Stimulated activated naive CD4-positive, alpha-beta T cell (primary cell): Measurements from ENCODE around the gene ME3.
"Not testable (repeated sequence)": the region's sequence is repeated elsewhere in the genome, so short reads cannot be mapped to it uniquely, and the experiment has no call there.

Experiments used
- DNase-seq, 6 experiments: peaks; one replicate each; lab custom pipeline; 2025; lab: John Stamatoyannopoulos, UW

Gene ME3

DNA sequence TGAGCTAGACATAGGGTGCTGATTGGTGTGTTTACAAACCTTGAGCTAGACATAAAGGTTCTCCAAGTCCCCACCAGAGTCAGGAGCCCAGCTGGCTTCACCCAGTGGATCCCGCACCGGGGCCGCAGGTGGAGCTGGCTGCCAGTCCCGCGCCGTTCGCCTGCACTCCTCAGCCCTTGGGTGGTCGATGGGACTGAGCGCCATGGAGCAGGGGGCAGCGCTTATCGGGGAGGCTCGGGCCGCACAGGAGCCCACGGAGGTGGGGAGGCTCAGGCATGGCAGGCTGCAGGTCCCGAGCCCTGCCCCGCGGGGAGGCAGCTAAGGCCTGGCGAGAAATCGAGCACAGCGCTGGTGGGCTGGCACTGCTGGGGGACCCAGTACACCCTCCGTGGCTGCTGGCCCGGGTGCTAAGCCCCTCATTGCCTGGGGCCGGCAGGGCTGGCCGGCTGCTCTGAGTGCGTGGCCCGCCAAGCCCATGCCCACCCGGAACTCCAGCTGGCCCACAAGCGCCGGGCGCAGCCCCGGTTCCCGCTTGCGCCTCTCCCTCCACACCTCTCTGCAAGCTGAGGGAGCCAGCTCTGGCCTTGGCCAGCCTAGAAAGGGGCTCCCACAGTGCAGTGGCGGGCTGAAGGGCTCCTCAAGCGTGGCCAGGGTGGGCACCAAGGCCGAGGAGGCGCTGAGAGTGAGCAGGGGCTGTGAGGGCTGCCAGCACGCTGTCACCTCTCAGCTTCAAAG is 238.9 kb downstream of the ME3 start:
- DNase-seq = not testable (repeated sequence)

DNA sequence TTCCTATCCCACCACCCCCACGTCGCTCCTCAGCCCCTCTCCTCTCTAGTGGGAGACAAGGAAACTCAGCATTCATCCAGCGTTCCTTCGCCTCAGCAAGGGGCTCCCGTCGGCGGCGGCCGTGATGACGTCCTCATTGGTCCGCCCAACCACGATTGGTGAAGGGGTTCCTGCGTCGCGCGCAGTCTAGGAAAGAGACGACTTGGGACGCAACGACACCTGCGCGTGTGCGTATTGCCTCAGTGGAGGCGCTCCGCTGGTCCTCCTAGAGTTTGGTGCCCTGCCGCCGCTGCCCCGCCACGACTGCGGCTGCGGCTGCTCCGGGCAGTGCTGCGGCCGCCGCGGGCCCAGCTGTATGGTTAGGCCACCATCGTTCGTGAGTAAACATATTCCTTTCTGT is 241.2 kb downstream of the ME3 start:
- no peak for DNase-seq

DNA sequence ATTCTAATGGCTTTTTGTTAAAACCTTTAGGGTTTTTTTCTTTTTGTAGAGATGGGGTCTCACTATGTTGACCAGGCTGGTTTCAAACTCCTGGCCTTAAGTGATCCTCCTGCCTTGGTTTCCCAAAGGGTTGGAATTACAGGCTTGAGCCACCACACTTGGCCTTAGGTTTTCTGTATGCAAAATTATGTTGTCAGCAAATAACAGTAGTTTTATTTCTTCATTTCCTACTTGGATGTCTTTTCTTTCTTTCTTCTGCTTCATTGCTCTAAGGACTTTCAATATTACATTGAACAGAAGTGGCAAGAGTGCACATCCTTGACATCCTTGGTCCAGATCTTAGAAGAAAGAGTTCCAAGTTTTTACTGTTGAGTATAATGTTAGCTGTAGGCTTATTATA is 245.0 kb downstream of the ME3 start:
- no peak for DNase-seq

DNA sequence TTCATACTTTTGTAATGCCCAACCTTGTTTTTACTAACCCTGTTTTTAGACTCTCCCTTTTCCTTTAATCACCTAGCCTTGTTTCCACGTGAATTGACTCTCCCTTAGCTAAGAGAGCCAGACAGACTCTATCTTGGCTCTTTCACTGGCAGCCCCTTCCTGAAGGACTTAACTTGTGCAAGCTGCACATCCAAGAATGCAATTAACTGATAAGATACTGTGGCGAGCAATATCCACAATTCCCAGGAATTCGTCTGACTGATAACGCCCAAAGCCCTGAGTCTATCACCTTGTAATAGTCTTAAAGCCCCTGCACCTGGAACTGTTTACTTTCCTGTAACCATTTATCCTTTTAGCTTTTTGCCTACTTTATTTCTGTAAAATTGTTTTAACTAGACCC is 248.9 kb downstream of the ME3 start:
- DNase-seq = not testable (repeated sequence)

DNA sequence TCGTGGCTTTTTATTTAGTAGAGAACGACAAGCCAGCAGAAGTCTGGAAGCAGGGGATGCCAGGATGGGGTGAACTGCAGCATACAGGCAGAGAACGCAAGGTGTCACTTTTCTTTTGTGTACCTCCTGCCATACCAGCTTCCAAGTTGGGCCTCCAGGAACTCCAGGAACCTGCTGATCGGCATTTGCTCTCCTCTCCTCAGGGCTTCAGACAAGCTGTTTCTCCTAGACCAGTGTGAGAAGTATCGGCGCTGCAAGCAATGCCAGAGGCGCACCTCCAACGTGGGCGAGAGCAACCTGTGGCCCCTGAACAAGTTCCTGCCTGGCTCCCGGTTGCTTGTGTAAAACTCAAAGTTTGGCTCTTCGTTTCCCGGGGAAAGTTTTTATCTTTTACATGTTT is 250.0 kb downstream of the ME3 start:
- no peak for DNase-seq

DNA sequence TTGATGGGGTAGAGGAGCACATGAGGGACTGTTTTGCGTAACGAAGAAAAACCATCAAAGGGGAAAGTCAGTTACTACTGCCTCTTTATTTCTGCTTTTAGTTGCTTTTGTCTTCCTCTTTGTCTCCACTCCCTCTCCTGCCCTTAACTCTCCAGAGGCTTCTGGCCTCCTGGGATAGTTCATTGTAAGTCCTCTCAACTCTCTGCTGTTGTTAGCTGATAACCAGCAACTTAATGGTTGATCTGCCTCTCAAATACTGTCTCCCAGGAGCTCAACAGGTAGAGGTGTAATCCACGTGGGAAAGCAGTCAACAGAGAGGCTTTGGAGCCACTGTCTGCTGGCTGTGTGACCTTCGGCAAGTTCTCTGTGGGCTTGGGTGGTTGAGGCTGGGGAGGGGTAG is 250.5 kb downstream of the ME3 start:
- no peak for DNase-seq

DNA sequence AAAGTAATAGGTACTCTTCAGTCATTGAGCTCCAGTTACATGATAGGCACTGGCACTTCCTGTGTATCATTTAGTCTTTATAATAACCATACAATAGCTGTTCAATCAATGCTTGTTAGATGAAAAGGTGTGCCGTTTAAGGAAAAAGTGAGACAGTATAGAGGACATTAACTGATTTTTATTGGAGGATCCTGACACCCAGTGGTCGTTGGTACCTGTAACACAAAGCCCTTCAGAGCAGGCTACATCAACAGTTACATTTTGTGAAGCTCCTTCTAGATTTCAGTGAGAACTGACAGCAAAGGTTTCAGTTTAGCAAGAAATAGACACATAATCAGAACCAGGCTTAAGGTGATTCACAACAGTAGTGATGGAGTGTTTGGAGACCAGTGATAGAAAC is 253.5 kb downstream of the ME3 start:
- no peak for DNase-seq

DNA sequence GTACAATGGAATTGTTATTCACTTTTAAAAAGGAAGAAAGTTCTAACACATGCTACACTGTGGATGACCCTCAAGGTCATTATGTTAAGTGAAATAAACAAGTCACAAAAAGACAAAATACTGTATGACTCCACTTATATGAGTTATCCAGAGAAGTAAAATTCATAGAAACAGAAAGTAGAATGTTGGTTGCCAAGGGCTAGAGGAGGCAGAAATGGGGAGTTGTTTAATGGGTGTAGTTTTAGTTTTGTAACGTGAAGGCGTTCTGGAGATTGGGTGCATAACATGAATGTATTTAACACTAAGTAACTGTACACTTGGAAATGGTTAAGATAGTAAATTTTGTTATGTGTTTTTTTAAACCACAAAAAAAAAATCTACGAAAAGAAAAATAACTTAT is 253.9 kb downstream of the ME3 start:
- no peak for DNase-seq

DNA sequence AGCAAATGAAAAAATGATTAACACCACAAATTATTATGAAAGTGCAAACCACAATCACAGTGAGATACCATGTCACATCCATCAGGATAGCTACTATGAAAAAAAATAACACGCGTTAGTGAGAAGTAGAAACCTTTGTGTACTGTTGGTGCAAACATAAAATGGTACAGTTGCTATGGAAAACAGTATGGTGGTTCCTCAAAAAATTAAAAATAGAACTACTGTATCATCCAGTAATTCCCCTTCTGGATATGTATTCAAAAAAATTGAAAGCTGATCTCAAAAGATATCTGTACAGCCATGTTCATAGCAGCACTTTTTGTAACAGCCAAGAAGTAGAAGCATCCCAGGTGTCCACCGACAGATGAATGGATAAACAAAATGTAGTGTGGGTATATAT is 254.3 kb downstream of the ME3 start:
- no peak for DNase-seq

DNA sequence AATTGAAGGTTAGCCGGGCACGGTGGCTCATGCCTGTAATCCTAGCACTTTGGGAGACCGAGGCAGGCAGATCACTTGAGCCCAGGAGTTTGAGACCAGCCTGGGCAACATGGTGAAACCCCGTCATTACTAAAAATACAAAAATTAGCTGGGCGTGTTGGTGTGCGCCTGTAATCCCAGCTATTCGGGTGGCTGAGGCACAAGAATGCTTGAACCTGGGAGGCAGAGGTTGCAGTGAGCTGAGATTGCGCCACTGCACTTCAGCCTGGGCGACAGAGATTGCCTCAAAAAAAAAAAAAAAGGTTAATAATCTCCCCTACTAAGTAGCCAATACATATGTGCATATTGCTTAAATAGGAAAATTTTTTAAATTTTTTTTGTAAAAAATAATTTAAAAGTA is 255.5 kb downstream of the ME3 start:
- not testable (repeated sequence) for DNase-seq

DNA sequence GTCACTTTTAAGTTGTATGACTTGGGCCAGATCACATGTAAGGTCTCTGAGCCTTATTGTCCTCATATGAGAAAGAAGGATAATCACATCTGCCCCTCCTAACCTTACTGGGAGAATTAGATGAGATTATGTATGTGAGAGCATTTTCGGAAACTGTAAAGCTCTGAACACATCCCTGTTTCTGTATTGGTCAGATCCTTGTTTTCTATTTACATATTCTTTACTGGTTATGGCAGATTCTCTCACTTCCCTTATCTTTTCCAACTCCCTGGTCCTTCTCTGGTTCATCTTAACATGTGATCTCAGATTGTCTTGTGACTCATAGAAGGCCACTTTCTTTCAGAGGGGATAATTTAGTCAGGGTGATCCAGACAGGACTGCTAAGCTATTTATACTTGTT is 255.9 kb downstream of the ME3 start:
- DNase-seq = no peak

DNA sequence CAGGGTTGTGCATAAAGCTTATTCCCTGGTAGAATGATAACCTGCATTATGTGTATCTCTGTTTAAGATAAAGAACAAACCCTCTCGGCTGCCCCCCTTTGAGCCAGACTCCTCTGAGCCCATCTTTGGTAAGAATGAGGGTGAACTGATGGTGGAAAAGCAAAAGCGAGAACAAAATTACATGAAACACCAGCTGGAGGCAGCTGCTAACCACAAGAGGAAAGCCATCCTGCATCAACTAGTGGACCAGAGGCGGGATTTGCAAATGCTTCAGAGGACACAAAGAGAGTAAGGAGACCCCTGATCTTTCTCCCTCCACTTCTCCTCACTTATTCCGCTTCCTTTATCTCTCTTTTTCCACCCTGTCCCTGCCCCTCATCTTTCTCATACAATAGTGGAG is 257.4 kb downstream of the ME3 start:
- DNase-seq = no peak

DNA sequence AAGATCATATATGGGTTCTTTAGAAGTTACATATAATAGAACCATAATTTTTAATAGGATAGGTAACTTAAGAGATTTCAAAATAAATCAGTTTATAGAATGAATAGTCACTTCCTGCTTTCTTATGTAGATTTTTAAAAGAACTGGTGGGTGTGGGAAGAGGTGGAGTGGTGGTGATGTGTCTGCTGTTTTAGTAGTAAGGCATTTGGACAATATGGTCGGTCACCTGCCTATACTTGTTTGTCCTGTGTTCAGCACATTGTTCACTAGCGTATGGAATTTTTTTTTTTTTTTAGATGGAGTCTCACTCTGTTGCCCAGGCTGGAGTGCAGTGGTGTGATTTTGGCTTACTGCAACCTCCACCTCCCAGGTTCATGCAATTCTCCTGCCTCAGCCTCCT is 258.4 kb downstream of the ME3 start:
- no peak for DNase-seq

DNA sequence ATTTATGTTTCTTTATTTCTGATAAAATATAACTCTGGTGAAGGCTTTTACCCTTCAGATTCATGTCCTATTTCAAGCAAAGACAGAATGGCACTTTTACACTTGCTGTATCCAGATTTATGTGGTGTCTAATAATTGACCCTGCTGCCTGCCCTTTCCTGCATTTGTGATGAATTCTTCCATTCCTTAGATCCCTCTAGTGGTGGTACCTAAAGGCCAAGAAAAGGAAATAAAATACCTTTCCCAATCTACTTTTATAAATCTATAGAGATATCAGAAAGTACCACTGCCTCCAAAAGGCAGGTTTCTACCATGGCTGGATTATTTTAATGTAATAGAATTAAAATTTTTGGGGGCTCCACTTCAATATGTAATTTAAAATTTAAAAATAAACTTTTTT is 263.6 kb downstream of the ME3 start:
- no peak for DNase-seq

DNA sequence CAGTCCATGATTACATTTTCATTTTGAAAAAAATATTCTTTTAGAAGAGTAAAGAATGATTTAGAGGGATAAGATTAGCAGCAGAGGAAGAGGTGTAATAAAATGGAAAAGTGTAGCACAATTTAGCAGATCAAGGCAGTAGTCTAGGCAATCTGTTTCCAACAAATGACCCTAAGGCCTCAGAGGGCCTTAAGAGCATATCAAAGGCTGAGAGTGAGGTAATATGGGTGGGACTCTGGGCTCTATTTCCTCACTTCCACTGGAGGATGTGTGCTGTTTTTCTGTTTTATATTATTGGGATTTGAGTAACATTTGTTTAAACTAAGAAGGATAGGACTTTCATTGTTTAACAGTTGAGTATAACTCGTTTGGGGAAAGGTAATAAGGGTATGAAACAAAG is 269.0 kb downstream of the ME3 start:
- DNase-seq = no peak

DNA sequence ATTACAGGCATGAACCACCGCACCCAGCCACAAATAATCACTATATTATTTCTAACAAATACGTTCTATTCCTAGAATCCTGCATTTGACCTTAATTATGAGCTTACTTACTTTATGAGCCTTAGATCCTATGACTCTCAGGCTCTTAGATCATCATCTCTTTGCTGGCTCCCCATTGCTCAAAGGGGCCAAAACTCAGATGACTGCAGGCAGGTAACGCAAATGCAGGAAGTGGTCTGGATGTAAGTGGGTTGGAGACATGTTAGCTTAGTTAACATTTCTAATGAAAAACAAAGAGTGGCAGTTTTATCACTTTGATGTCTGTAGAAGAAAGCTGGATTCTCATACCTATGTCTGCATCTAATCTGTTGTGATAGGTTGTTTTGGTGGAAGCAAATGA is 274.3 kb downstream of the ME3 start:
- no peak for DNase-seq

DNA sequence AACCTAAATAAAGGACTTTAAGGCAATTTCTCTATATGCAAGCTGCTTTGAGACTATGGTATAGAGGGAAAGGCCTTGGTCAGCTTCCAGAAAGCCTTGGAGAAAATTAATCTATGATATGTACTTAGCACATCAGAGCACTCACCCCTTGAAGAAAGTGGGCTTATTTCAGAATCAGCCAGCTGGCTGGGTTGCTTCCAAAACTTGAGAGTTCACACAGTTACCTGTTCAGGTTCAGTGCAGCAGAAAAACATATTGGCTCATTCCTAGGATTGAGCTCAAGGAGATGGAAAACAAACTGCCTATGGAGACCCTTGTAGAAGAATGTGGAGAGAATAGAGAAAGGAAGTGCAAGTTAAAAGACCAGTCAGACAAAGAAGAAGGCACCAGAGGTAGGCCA is 275.1 kb downstream of the ME3 start:
- no peak for DNase-seq

DNA sequence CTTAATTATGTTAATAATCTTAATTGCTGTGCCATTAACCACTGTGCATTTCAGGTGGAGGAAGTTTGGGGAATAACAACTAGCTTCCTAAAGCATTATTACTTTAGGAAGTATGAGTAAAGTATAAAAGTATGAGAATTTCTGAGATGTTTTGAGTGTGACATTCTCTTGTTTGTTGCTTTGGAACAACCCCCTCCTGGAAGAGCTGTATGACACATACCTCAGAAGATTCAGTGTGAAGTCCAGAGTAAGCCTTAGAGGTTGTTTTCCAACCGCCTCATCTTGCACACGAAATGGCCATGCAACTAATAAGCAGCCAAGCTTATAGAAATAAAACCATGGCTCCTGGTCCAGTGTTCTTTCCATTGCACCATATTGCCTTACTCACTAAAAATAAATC is 276.0 kb downstream of the ME3 start:
- no peak for DNase-seq

DNA sequence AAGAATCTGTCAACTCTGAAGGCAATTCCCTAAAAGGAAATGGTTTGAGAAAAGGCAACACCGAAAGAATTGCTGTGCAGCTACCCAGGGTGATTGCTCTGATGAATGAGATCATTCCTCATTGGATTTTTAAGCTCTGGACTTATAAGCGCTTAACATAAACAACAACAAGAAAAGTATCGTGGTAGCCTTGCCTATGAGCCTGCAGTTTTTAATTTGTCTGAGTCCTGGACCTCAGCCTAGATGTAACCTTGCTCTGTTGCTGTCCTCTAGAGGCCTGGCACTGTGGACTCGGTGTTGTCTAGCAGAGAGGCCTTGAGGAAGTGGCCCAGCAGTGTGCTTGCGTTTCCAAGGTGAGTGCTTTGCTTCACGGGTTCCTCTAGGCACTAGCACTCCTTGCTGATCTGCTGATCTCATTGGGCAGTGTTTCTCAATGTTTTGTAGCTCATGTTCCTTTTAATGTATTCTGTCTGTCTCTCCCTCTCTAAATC is 277.3 kb downstream of the ME3 start:
- DNase-seq = no peak
